Stimulated activated CD4-positive, alpha-beta T cell treated with anti-CD3 and anti-CD28 coated beads, Interleukin-4, amount 100 ng/mL, for 1 hour (primary cell): Measurements from ENCODE around the gene OAF.

Experiments
- DNase-seq: peaks from one replicate; pipeline ENCODE4 v3.0.0-alpha.2; 2020

The OAF gene

GRCh38 chr11:120205596-120206161 lies 5.2 kb upstream of the OAF start:
- DNase-seq = no peak

- no peak for DNase-seq
These were observed 3.3 kb upstream of the OAF start for GRCh38 chr11:120207512-120207911.

- no peak for DNase-seq
These were observed 2.8 kb upstream of the OAF start for GRCh38 chr11:120208001-120208441.

GRCh38 chr11:120208777-120209176 lies 2.1 kb upstream of the OAF start:
- DNase-seq = no peak

- DNase-seq = no peak
These were observed 846 bp upstream of the OAF start for GRCh38 chr11:120209746-120210625.

GRCh38 chr11:120211522-120212258 lies 858 bp downstream of the OAF start:
- DNase-seq = no peak

GRCh38 chr11:120212259-120212878 lies 1.5 kb downstream of the OAF start:
- DNase-seq = no peak

GRCh38 chr11:120212926-120213325 lies 2.1 kb downstream of the OAF start:
- DNase-seq = no peak

- DNase-seq = no peak
These were observed 3.7 kb downstream of the OAF start for GRCh38 chr11:120214581-120214980.

GRCh38 chr11:120215634-120216033 lies 4.8 kb downstream of the OAF start:
- DNase-seq = no peak

- no peak for DNase-seq
These were observed 5.7 kb downstream of the OAF start for GRCh38 chr11:120216426-120217102.

GRCh38 chr11:120217526-120217925 lies 6.7 kb downstream of the OAF start:
- no peak for DNase-seq

GRCh38 chr11:120217941-120218694 lies 7.3 kb downstream of the OAF start:
- no peak for DNase-seq

- DNase-seq = no peak
These were observed 7.8 kb downstream of the OAF start for GRCh38 chr11:120218695-120219033.

GRCh38 chr11:120219232-120219937 lies 8.6 kb downstream of the OAF start:
- no peak for DNase-seq

GRCh38 chr11:120219938-120220746 lies 9.3 kb downstream of the OAF start:
- no peak for DNase-seq

- no peak for DNase-seq
These were observed 9.9 kb downstream of the OAF start for GRCh38 chr11:120220747-120221037.

- DNase-seq = no peak
These were observed 10.4 kb downstream of the OAF start for GRCh38 chr11:120221115-120221752.

- no peak for DNase-seq
These were observed 12.1 kb downstream of the OAF start for GRCh38 chr11:120222916-120223315.

- no peak for DNase-seq
These were observed 13.0 kb downstream of the OAF start for GRCh38 chr11:120223793-120224192.
